GM23338 (cell line): ENCODE results near the gene FARS2. TPM values are rescaled to one million over a fixed set of nuclear protein-coding genes. Genes with fewer than 3 reads are reported as not detected.

Source experiments
- ATAC-seq: fragments of 200-7000 bp; cut with Tn5 transposase; 3 replicates; pipeline ENCODE4 v1.9.1; 2020
- DNase-seq: peaks from one replicate; pipeline ENCODE4 v3.0.0-alpha.2; 2015; ENCODE audit warnings: low spot score
- H2AFZ ChIP-seq: fragments of 200-600 bp; sonication (generic); 2 replicates; pipeline ENCODE4 v1.8.0; 2016; ENCODE audit warnings: antibody characterized with exemption, mild to moderate bottlenecking, moderate library complexity
- H3F3A ChIP-seq: fragments of 200-600 bp; sonication (generic); replicated peaks from 2 replicates; pipeline ENCODE4 v1.8.0; 2017; ENCODE audit warnings: antibody characterized with exemption, mixed run types, low read depth
- H3K27ac ChIP-seq: fragments of 200-600 bp; sonication (generic); 2 replicates; pipeline ENCODE4 v1.6.1; 2016; ENCODE audit warnings: low read depth
- H3K27me3 ChIP-seq: fragments of 200-600 bp; sonication (generic); 2 replicates; pipeline ENCODE4 v1.8.0; 2016; ENCODE audit warnings: mild to moderate bottlenecking, mixed run types, moderate library complexity; ENCODE audit not compliant: insufficient read depth
- H3K36me3 ChIP-seq: fragments of 200-600 bp; sonication (generic); 2 replicates; pipeline ENCODE4 v1.8.0; 2016; ENCODE audit warnings: mild to moderate bottlenecking; ENCODE audit not compliant: insufficient read depth
- H3K4me1 ChIP-seq: fragments of 200-600 bp; sonication (generic); 2 replicates; pipeline ENCODE4 v1.8.0; 2016; ENCODE audit warnings: mild to moderate bottlenecking, moderate library complexity; ENCODE audit not compliant: insufficient read depth
- H3K4me2 ChIP-seq: fragments of 200-600 bp; sonication (generic); 2 replicates; pipeline ENCODE4 v1.7.1; 2017; ENCODE audit warnings: mixed run types
- H3K4me3 ChIP-seq: fragments of 200-600 bp; sonication (generic); 2 replicates; pipeline ENCODE4 v1.6.1; 2016; ENCODE audit warnings: mixed run types
- H3K79me2 ChIP-seq: fragments of 200-600 bp; sonication (generic); replicated peaks from 2 replicates; pipeline ENCODE4 v1.8.0; 2017; ENCODE audit warnings: mild to moderate bottlenecking; ENCODE audit not compliant: insufficient read depth
- H3K9me2 ChIP-seq: fragments of 200-600 bp; sonication (generic); 2 replicates; pipeline ENCODE4 v1.8.0; 2017; ENCODE audit not compliant: insufficient read depth
- H4K20me1 ChIP-seq: fragments of 200-600 bp; sonication (generic); replicated peaks from 2 replicates; pipeline ENCODE4 v1.8.0; 2017; ENCODE audit warnings: mild to moderate bottlenecking; ENCODE audit not compliant: insufficient read depth
- H3K27ac Mint-ChIP-seq: 2 replicates; pipeline ENCODE4 v1.8.0; 2020; ENCODE audit warnings: inconsistent platforms, mild to moderate bottlenecking, moderate library complexity, mixed read lengths
- H3K27me3 Mint-ChIP-seq: 3 replicates; pipeline ENCODE4 v1.8.0; 2022; ENCODE audit warnings: low read depth, mild to moderate bottlenecking, moderate library complexity, mixed read lengths, inconsistent platforms; ENCODE audit not compliant: insufficient read depth, poor library complexity
- H3K36me3 Mint-ChIP-seq: 3 replicates; pipeline ENCODE4 v1.8.0; 2021; ENCODE audit warnings: low read depth, mild to moderate bottlenecking, inconsistent platforms, moderate library complexity, mixed read lengths
- H3K4me1 Mint-ChIP-seq: 3 replicates; pipeline ENCODE4 v1.8.0; 2020; ENCODE audit warnings: mild to moderate bottlenecking, inconsistent platforms, mixed read lengths
- H3K4me3 Mint-ChIP-seq: 3 replicates; pipeline ENCODE4 v1.8.0; 2021; ENCODE audit warnings: moderate library complexity, mild to moderate bottlenecking, inconsistent platforms, mixed read lengths
- H3K9me3 Mint-ChIP-seq: 3 replicates; pipeline ENCODE4 v1.8.0; 2020; ENCODE audit warnings: moderate library complexity, mild to moderate bottlenecking, inconsistent platforms, mixed read lengths
- CREB1 ChIP-seq: fragments of 250-450 bp; sonication (Bioruptor Pico); IDR thresholded peaks from 2 replicates; pipeline ENCODE4 v1.5.0; 2020; ENCODE audit warnings: low read depth, mild to moderate bottlenecking, moderate library complexity
- EZH2 ChIP-seq: fragments of 200-600 bp; sonication (generic); IDR thresholded peaks from one replicate; pipeline ENCODE4 v1.8.0; 2017; ENCODE audit warnings: antibody characterized with exemption, mild to moderate bottlenecking, low read depth; ENCODE audit not compliant: unreplicated experiment
- EZH2phosphoT487 ChIP-seq: fragments of 200-600 bp; sonication (generic); IDR thresholded peaks from one replicate; pipeline ENCODE4 v1.8.1; 2018; ENCODE audit warnings: antibody characterized with exemption; ENCODE audit not compliant: unreplicated experiment
- JUNB ChIP-seq: IDR thresholded peaks from one replicate; pipeline ENCODE4 v1.6.1; 2016; ENCODE audit warnings: antibody characterized with exemption; ENCODE audit not compliant: unreplicated experiment
- NANOG ChIP-seq: IDR thresholded peaks from 2 replicates; pipeline ENCODE4 v1.6.1; 2016; ENCODE audit warnings: antibody characterized with exemption, borderline replicate concordance
- STAT1 ChIP-seq: IDR thresholded peaks from one replicate; pipeline ENCODE4 v1.6.1; 2016; ENCODE audit warnings: antibody characterized with exemption; ENCODE audit not compliant: unreplicated experiment
- ZNF114 ChIP-seq: fragments of 250-450 bp; sonication (Bioruptor Pico); IDR thresholded peaks from 2 replicates; pipeline ENCODE4 v1.5.0; 2020; ENCODE audit warnings: mild to moderate bottlenecking, moderate library complexity
- ZNF331 ChIP-seq: fragments of 250-450 bp; sonication (Bioruptor Pico); IDR thresholded peaks from 2 replicates; pipeline ENCODE4 v1.5.0; 2020; ENCODE audit warnings: low read depth, mild to moderate bottlenecking, moderate library complexity
- polyA plus RNA-seq: library from polyadenylated mRNA; unstranded; fragments of >200 nt; fragmentation: Nextera tagmentation; extraction: Ambion mirVana; gene quantifications from 2 replicates; pipeline ENCODE4 v1.2.1, GENCODE V29; 2016
- total RNA-seq: library from RNA; depleted of rRNA; stranded (reverse); fragments of >200 nt; shearing (Covaris generic); gene quantifications from 2 replicates; pipeline ENCODE4 v1.2.3, GENCODE V29; 2014
- TF ChIP-seq, protein P1 (sequence below), 2 experiments: fragments of 200-600 bp in 1 of 2; sonication (generic) in 1 of 2; conservative IDR thresholded peaks; 2 replicates each; pipeline versions ENCODE4 v1.5.1 to v1.6.1; 2016 to 2017; ENCODE audit warnings: antibody characterized with exemption in 2 of 2, low read depth in 2 of 2, mild to moderate bottlenecking in 2 of 2, moderate library complexity in 1 of 2
- TF ChIP-seq, protein P2 (sequence below): fragments of 250-450 bp; sonication (Bioruptor Pico); IDR thresholded peaks from 2 replicates; pipeline ENCODE4 v1.5.0; 2020; ENCODE audit warnings: mild to moderate bottlenecking, moderate library complexity
- TF ChIP-seq, protein P3 (sequence below): IDR thresholded peaks from 2 replicates; pipeline ENCODE4 v1.6.1; 2016; ENCODE audit warnings: antibody characterized with exemption

Gene FARS2
- total and polyA plus RNA-seq, 2 experiments from 2014 or later: 7.6 to 19.0 TPM

DNA sequence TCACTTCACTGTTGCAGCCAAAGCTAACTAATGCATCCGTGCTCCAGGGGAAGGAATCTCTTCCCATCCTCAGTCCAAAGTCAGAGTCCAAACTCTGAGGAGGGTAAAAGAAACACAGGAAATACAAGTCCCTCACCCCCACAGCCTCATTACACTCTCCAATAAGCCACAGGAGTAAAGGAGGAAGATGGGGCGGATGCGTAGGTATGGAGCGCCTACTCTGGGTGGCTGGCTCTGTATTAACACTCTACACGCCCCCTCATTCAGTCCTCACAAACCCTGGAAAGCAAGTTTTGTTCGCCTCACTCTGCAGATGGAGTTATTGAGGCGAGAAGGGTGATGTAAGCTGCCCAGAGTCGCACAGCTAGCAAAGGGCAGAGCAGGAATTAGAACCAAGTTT, 502.6 kb downstream of the FARS2 start:
- ATAC-seq (no peak; the same call in 2 of the 3 replicates), DNase-seq (no peak)
- H3K4me1 ChIP-seq: no peaks in the 10 kb centered on the region
- no peak overlapping the region for H3K27ac ChIP-seq
- no peaks in the 10 kb centered on the region for H3K79me2 ChIP-seq
- no peaks in the 10 kb centered on the region for H3F3A ChIP-seq
- H4K20me1 ChIP-seq: no peaks in the 10 kb centered on the region
- H3K27me3 ChIP-seq: no peaks in the 10 kb centered on the region
- H2AFZ ChIP-seq: no peak overlapping the region
- no peak overlapping the region for H3K4me3 Mint-ChIP-seq
- peaks cover 24% of the 10 kb centered on the region for H3K9me3 Mint-ChIP-seq
- peaks cover 4% of the 10 kb centered on the region; the same call in 2 of the 3 replicates for H3K4me1 Mint-ChIP-seq
- no peaks in the 10 kb centered on the region for H3K9me2 ChIP-seq
- H3K4me2 ChIP-seq: no peak overlapping the region
- H3K36me3 Mint-ChIP-seq: peaks cover 22% of the 10 kb centered on the region
- no peak overlapping the region for H3K4me3 ChIP-seq
- no peaks in the 10 kb centered on the region; the same call in 1 of the 2 replicates for H3K36me3 ChIP-seq
- TF ChIP-seq ZNF331: no peak
- TF ChIP-seq NANOG: no peak
- H3K27me3 Mint-ChIP-seq: peaks cover 7% of the 10 kb centered on the region
- no peak overlapping the region for H3K27ac Mint-ChIP-seq

DNA sequence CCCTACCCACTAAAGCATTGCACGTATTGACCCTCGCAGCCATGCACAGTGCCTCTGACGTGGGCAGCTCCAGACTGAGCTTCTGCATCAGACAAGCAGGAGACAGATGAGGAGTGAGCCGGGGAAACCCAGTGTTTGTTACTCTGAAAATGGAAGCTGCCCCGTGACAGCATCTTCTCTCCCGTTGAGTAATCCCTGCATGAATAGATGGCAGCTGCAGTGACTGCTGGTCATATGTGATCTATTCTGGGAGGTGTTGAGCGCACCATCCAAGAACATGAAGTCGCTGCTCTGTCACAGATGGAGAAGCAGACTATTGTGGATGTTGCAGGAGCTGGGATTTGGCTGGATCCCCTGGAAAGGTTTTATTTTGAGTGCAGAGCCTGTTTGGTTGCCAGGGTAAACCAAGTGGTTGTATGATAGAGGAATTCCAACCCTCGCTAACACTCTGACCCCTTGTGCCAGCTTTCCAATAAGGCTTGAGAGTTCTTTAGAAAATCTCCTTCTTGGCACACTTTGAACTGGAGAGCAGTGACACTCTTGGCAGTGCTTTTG, 503.2 kb downstream of the FARS2 start:
- Histone ChIP-seq H3F3A (no peaks in the 10 kb centered on the region), H3K36me3 (no peaks in the 10 kb centered on the region; the same call in 1 of the 2 replicates), H3K4me2 (no peak overlapping the region), H3K27ac (no peak overlapping the region), H2AFZ (no peak overlapping the region), H4K20me1 (no peaks in the 10 kb centered on the region), H3K27me3 (no peaks in the 10 kb centered on the region), H3K9me2 (no peaks in the 10 kb centered on the region), H3K79me2 (no peaks in the 10 kb centered on the region), H3K4me3 (no peak overlapping the region), H3K4me1 (no peaks in the 10 kb centered on the region)
- ATAC-seq (no peak), DNase-seq (no peak)
- H3K4me1 Mint-ChIP-seq: peaks cover 4% of the 10 kb centered on the region; the same call in 2 of the 3 replicates
- H3K4me3 Mint-ChIP-seq: no peak overlapping the region
- peaks cover 8% of the 10 kb centered on the region for H3K27me3 Mint-ChIP-seq
- peaks cover 28% of the 10 kb centered on the region for H3K36me3 Mint-ChIP-seq
- H3K27ac Mint-ChIP-seq: no peak overlapping the region
- peaks cover 29% of the 10 kb centered on the region for H3K9me3 Mint-ChIP-seq
- TF ChIP-seq, protein P1, sequence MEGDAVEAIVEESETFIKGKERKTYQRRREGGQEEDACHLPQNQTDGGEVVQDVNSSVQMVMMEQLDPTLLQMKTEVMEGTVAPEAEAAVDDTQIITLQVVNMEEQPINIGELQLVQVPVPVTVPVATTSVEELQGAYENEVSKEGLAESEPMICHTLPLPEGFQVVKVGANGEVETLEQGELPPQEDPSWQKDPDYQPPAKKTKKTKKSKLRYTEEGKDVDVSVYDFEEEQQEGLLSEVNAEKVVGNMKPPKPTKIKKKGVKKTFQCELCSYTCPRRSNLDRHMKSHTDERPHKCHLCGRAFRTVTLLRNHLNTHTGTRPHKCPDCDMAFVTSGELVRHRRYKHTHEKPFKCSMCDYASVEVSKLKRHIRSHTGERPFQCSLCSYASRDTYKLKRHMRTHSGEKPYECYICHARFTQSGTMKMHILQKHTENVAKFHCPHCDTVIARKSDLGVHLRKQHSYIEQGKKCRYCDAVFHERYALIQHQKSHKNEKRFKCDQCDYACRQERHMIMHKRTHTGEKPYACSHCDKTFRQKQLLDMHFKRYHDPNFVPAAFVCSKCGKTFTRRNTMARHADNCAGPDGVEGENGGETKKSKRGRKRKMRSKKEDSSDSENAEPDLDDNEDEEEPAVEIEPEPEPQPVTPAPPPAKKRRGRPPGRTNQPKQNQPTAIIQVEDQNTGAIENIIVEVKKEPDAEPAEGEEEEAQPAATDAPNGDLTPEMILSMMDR (conservative IDR thresholded peaks at IDR 0.05; ENCODE audit: low read depth in 2 of 2): no peak
- no peak for TF ChIP-seq JUNB
- TF ChIP-seq, protein P2, sequence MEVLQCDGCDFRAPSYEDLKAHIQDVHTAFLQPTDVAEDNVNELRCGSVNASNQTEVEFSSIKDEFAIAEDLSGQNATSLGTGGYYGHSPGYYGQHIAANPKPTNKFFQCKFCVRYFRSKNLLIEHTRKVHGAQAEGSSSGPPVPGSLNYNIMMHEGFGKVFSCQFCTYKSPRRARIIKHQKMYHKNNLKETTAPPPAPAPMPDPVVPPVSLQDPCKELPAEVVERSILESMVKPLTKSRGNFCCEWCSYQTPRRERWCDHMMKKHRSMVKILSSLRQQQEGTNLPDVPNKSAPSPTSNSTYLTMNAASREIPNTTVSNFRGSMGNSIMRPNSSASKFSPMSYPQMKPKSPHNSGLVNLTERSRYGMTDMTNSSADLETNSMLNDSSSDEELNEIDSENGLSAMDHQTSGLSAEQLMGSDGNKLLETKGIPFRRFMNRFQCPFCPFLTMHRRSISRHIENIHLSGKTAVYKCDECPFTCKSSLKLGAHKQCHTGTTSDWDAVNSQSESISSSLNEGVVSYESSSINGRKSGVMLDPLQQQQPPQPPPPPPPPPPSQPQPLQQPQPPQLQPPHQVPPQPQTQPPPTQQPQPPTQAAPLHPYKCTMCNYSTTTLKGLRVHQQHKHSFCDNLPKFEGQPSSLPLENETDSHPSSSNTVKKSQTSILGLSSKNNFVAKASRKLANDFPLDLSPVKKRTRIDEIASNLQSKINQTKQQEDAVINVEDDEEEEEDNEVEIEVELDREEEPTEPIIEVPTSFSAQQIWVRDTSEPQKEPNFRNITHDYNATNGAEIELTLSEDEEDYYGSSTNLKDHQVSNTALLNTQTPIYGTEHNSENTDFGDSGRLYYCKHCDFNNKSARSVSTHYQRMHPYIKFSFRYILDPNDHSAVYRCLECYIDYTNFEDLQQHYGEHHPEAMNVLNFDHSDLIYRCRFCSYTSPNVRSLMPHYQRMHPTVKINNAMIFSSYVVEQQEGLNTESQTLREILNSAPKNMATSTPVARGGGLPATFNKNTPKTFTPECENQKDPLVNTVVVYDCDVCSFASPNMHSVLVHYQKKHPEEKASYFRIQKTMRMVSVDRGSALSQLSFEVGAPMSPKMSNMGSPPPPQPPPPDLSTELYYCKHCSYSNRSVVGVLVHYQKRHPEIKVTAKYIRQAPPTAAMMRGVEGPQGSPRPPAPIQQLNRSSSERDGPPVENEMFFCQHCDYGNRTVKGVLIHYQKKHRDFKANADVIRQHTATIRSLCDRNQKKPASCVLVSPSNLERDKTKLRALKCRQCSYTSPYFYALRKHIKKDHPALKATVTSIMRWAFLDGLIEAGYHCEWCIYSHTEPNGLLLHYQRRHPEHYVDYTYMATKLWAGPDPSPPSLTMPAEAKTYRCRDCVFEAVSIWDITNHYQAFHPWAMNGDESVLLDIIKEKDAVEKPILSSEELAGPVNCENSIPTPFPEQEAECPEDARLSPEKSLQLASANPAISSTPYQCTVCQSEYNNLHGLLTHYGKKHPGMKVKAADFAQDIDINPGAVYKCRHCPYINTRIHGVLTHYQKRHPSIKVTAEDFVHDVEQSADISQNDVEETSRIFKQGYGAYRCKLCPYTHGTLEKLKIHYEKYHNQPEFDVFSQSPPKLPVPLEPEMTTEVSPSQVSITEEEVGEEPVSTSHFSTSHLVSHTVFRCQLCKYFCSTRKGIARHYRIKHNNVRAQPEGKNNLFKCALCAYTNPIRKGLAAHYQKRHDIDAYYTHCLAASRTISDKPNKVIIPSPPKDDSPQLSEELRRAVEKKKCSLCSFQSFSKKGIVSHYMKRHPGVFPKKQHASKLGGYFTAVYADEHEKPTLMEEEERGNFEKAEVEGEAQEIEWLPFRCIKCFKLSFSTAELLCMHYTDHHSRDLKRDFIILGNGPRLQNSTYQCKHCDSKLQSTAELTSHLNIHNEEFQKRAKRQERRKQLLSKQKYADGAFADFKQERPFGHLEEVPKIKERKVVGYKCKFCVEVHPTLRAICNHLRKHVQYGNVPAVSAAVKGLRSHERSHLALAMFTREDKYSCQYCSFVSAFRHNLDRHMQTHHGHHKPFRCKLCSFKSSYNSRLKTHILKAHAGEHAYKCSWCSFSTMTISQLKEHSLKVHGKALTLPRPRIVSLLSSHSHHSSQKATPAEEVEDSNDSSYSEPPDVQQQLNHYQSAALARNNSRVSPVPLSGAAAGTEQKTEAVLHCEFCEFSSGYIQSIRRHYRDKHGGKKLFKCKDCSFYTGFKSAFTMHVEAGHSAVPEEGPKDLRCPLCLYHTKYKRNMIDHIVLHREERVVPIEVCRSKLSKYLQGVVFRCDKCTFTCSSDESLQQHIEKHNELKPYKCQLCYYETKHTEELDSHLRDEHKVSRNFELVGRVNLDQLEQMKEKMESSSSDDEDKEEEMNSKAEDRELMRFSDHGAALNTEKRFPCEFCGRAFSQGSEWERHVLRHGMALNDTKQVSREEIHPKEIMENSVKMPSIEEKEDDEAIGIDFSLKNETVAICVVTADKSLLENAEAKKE (CRISPR knock-in tag): no peak
- TF ChIP-seq, protein P3, sequence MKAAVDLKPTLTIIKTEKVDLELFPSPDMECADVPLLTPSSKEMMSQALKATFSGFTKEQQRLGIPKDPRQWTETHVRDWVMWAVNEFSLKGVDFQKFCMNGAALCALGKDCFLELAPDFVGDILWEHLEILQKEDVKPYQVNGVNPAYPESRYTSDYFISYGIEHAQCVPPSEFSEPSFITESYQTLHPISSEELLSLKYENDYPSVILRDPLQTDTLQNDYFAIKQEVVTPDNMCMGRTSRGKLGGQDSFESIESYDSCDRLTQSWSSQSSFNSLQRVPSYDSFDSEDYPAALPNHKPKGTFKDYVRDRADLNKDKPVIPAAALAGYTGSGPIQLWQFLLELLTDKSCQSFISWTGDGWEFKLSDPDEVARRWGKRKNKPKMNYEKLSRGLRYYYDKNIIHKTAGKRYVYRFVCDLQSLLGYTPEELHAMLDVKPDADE: no peak
- TF ChIP-seq EZH2: no peak
- no peak for TF ChIP-seq ZNF331
- TF ChIP-seq CREB1 (CRISPR knock-in tag): no peak
- no peak for TF ChIP-seq EZH2phosphoT487
- TF ChIP-seq NANOG: no peak
- TF ChIP-seq STAT1: no peak
- TF ChIP-seq ZNF114 (CRISPR knock-in tag): no peak
